CD4-positive, alpha-beta T cell (primary cell): ENCODE results near the gene WDR13. TPM values are rescaled to one million over a fixed set of nuclear protein-coding genes. Genes with fewer than 3 reads are reported as not detected.

Experiments
- ATAC-seq: fragments of 200-7000 bp; cut with Tn5 transposase; one replicate; pipeline ENCODE4 v1.10.0; 2022; ENCODE audit warnings: mild to moderate bottlenecking; ENCODE audit not compliant: poor library complexity
- CTCF ChIA-PET: fragments of 350-600 bp; sonication (Branson Sonifier 250); formaldehyde crosslinking; loops from one replicate; lab custom pipeline; 2021; ENCODE audit warnings: antibody characterized with exemption, inconsistent platforms; lab: Charles Lee
- POLR2A ChIA-PET: fragments of 350-600 bp; sonication (Branson Sonifier 250); formaldehyde crosslinking; loops from one replicate; lab custom pipeline; 2021; ENCODE audit warnings: antibody characterized with exemption, inconsistent platforms; lab: Charles Lee
- DNase-seq, 14 experiments: peaks; one replicate each; pipeline ENCODE4 v3.0.0-alpha.2; 2013 to 2020; ENCODE audit warnings: mixed read lengths in 2 of 14
- H3K27ac ChIP-seq, 2 donors: one replicate each; pipeline versions ENCODE4 v1.5.1 to v1.7.0; 2013; ENCODE audit warnings: low read length in 2 of 2, low read depth in 1 of 2, mild to moderate bottlenecking in 1 of 2
- H3K27me3 ChIP-seq, 2 experiments: 1 replicate in 1 of 2; 2 replicates in 1 of 2; pipeline versions ENCODE4 v1.6.1 to v1.7.0; 2013; ENCODE audit warnings: low read length in 2 of 2, control low read depth in 1 of 2, mild to moderate bottlenecking in 1 of 2, moderate library complexity in 1 of 2; ENCODE audit not compliant: insufficient read depth in 2 of 2, control insufficient read depth in 1 of 2
- H3K36me3 ChIP-seq: one replicate; pipeline ENCODE4 v1.6.1; 2013; ENCODE audit warnings: low read length, control low read depth; ENCODE audit not compliant: insufficient read depth
- H3K4me1 ChIP-seq: one replicate; pipeline ENCODE4 v1.6.1; 2013; ENCODE audit warnings: low read length, control low read depth; ENCODE audit not compliant: insufficient read depth
- H3K4me3 ChIP-seq: one replicate; pipeline ENCODE4 v1.5.1; 2013; ENCODE audit warnings: mild to moderate bottlenecking, low read length, moderate library complexity
- H3K9me3 ChIP-seq, 2 experiments: 1 replicate in 1 of 2; 2 replicates in 1 of 2; pipeline versions ENCODE4 v1.6.1 to v1.7.0; 2013; ENCODE audit warnings: low read length in 2 of 2, mild to moderate bottlenecking in 2 of 2, control low read depth in 1 of 2, moderate library complexity in 1 of 2; ENCODE audit not compliant: control insufficient read depth in 1 of 2, insufficient read depth in 1 of 2
- H3K27ac Mint-ChIP-seq: one replicate; pipeline ENCODE4 v1.8.0; 2020; ENCODE audit warnings: mixed read lengths
- H3K27me3 Mint-ChIP-seq: one replicate; pipeline ENCODE4 v1.8.0; 2021; ENCODE audit warnings: mixed read lengths
- H3K36me3 Mint-ChIP-seq: one replicate; pipeline ENCODE4 v1.8.0; 2021; ENCODE audit warnings: low read depth, mixed read lengths
- H3K4me1 Mint-ChIP-seq: one replicate; pipeline ENCODE4 v1.8.0; 2021; ENCODE audit warnings: low read depth, mixed read lengths
- H3K4me3 Mint-ChIP-seq: one replicate; pipeline ENCODE4 v1.8.0; 2020; ENCODE audit warnings: mild to moderate bottlenecking, mixed read lengths
- H3K9me3 Mint-ChIP-seq: one replicate; pipeline ENCODE4 v1.8.0; 2020; ENCODE audit warnings: mixed read lengths
- intact Hi-C, 2 experiments: fragments of 100-400 bp; cut with DNase I in 1 of 2; cut with micrococcal nuclease in 1 of 2; formaldehyde crosslinking; loops; one replicate each; pipeline versions ENCODE4 v1.15.1 to v1.9.0; 2023 to 2025; cut with DNase I, micrococcal nuclease
- total RNA-seq, 174 experiments: library from RNA in 2 of 174; stranded (reverse) in 2 of 174; gene quantifications; one replicate each; pipeline ENCODE4 v1.2.3 and lab custom pipeline; 2021 to 2026
- TF ChIP-seq, protein P1 (sequence below): fragments of 200-600 bp; IDR thresholded peaks from one replicate; pipeline ENCODE4 v1.8.0; 2022; ENCODE audit warnings: antibody characterized with exemption, mild to moderate bottlenecking

Gene WDR13
- total RNA-seq, 2 experiments from 2014 or later = 37.9 to 43.4 TPM

DNA sequence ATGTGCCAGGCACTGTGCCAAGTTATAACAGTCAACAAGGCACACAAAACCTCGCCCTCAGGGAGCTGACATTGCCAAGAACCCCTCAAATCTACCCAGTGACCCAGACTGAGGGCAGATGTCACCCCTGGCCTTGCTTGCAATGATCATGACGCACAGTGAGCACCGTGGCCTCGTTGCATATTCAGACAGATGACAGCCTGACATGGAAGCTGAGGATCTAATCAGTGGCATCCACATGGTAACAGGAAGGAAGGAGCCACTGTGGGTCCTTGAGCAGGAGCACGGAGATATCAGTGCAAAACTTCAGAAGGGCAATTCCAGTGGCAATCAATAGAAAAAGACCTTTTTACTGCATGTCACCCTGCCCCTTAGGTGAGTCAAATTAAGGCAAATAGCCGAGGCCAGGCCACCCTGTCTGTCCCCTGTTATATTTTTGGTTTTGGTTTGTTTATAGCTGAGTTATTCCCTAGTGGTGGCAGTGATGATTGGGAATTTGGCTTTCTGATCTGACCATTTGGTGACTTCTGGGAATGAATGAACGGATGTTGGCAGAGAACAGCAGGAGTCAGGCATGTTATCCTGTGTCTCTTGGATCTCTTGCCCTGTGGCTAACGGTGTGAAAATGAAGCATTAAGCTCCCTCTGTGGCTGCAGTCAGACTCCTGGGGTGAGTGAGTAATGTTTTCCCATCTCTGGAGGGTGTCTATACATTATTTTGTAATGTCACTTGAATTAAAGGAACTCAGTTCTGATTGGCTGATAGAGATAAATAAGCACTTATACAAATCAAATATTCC, 20.4 kb downstream of the WDR13 start:
- TF ChIP-seq, protein P1, sequence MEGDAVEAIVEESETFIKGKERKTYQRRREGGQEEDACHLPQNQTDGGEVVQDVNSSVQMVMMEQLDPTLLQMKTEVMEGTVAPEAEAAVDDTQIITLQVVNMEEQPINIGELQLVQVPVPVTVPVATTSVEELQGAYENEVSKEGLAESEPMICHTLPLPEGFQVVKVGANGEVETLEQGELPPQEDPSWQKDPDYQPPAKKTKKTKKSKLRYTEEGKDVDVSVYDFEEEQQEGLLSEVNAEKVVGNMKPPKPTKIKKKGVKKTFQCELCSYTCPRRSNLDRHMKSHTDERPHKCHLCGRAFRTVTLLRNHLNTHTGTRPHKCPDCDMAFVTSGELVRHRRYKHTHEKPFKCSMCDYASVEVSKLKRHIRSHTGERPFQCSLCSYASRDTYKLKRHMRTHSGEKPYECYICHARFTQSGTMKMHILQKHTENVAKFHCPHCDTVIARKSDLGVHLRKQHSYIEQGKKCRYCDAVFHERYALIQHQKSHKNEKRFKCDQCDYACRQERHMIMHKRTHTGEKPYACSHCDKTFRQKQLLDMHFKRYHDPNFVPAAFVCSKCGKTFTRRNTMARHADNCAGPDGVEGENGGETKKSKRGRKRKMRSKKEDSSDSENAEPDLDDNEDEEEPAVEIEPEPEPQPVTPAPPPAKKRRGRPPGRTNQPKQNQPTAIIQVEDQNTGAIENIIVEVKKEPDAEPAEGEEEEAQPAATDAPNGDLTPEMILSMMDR = no peak
- ATAC-seq (no peak), DNase-seq (no peak)
- H3K36me3 Mint-ChIP-seq = no peaks in the 10 kb centered on the region
- CTCF ChIA-PET = no interaction called here
- Histone ChIP-seq H3K9me3 (no peaks in the 10 kb centered on the region), H3K4me3 (no peak overlapping the region), H3K36me3 (no peaks in the 10 kb centered on the region), H3K27ac (no peak overlapping the region), H3K27me3 (no peaks in the 10 kb centered on the region), H3K4me1 (no peaks in the 10 kb centered on the region)
- POLR2A ChIA-PET = no interaction called here
- no peaks in the 10 kb centered on the region for H3K9me3 Mint-ChIP-seq
- intact Hi-C loops = no loop called here
- H3K27ac Mint-ChIP-seq = no peak overlapping the region
- no peak overlapping the region for H3K4me3 Mint-ChIP-seq
- H3K4me1 Mint-ChIP-seq = no peaks in the 10 kb centered on the region
- no peaks in the 10 kb centered on the region for H3K27me3 Mint-ChIP-seq

DNA sequence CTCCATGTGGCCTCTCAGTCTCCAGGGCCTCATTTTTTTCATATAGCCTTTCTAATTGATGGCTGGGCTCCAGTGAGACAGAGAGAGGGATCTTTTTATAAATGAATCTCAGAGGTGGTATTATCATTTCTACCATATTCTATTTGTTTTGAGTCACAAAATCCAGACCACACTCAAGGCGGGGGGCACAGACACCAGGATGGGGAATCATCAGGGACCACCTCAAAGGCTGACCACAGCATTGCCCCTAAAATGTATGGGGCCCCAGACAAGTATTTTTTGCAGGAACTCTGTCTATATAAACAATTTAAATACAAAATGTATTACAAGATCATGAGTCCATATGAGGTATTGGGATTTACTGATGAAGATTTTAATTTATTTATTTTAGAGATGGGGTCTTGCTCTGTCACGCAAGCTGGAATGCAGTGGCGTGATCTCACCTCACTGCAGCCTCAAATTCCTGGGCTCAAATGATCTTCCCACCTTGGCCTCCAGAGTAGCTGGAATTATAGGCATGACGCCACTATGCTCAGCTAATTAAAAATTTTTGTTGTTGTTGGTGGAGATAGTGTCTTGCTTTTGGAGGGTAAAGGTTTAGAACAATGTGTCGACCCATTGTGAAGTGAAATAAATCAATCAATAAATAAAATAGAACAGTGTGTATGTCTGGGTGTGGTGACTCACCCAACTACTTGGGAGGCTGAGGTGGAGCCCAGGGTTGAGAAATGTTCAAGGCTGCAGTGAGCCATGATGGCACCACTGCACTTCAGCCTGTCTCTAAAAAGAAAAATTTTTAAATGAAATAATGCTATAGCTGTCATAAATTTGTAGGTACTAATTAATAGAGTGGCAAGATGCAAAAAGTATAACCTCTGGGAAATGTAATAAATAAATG, 29.4 kb downstream of the WDR13 start:
- ATAC-seq = no peak
- H3K27ac ChIP-seq = no peak overlapping the region
- Mint-ChIP-seq H3K9me3 (no peaks in the 10 kb centered on the region), H3K4me3 (no peak overlapping the region), H3K36me3 (no peaks in the 10 kb centered on the region), H3K4me1 (peaks cover 5% of the 10 kb centered on the region), H3K27me3 (no peaks in the 10 kb centered on the region), H3K27ac (no peak overlapping the region)
- no peaks in the 10 kb centered on the region for H3K27me3 ChIP-seq
- no peak overlapping the region for H3K4me3 ChIP-seq
- H3K4me1 ChIP-seq = peaks cover 4% of the 10 kb centered on the region
- H3K9me3 ChIP-seq = no peaks in the 10 kb centered on the region
- TF ChIP-seq, protein P1 = no peak
- H3K36me3 ChIP-seq = no peaks in the 10 kb centered on the region
- DNase-seq = no peak
- CTCF ChIA-PET = no interaction called here
- intact Hi-C loops = no loop called here
- POLR2A ChIA-PET = interaction anchor here (0.6 kb wide), 1 partner anchor 48 kb away, joined by 5 read pairs; no protein-coding TSS in a partner anchor

DNA sequence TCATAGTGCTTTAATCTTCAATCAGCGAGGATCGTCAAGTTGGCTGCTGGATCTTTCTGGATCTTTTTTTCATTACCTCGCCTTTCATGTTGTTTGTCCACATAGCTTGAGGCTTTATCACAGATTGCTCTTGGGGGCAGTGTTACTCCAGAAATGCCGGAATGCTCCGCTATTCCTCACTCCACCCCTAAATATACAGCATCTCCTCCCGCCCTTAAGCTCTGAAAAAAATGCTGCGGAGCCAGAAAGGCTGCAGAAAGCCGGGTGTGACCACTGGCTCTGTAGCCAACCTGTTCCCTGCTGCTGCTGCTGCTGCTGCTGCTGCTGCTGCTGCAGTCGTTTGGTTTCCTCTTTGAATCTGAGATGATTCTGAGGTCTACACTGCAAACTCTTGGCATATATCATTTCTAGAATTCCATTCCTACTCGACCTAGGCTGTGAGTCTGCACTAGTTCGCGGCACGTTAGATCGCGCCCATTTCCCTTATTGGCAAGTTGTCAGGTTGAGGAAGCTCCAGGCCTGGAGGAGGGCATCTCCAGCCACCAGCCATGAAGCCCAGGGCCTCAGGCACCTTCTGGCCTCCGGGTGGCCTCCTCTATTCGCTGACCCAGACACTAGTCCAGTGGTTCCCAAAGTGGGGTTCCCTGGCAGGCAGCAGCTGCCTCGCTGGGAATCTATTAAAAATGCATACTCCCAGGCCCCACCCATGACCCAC, 34.2 kb downstream of the WDR13 start:
- Mint-ChIP-seq H3K27me3 (no peaks in the 10 kb centered on the region), H3K27ac (peak overlapping the region; percentile 12), H3K9me3 (no peaks in the 10 kb centered on the region), H3K4me3 (no peak overlapping the region), H3K36me3 (no peaks in the 10 kb centered on the region), H3K4me1 (peaks cover 11% of the 10 kb centered on the region)
- ChIA-PET CTCF (interaction anchor here (0.6 to 1.3 kb wide), 2 partner anchors 17 to 167 kb away, joined by 3 to 6 read pairs; no protein-coding TSS in a partner anchor), POLR2A (interaction anchor here (0.6 to 1.6 kb wide), 9 partner anchors 33 to 326 kb away, joined by 3 to 7 read pairs (median 3); partner anchors contain the start of genes HDAC6, OTUD5, RBM3 and SUV39H1)
- peaks cover 13% of the 10 kb centered on the region for H3K4me1 ChIP-seq
- intact Hi-C loops = loop anchor here in 1 of 2 experiments (10.0 kb wide), 1 partner anchor 1693 kb away; no protein-coding TSS in a partner anchor
- peak overlapping the region; percentile 5 for H3K4me3 ChIP-seq
- H3K27ac ChIP-seq = peak overlapping the region in 1 of 2 donors; percentile 7
- H3K27me3 ChIP-seq = no peaks in the 10 kb centered on the region
- TF ChIP-seq, protein P1 = no peak
- DNase-seq (peak; percentile 19 to 85 (median 54)), ATAC-seq (peak; percentile 61)
- no peaks in the 10 kb centered on the region for H3K36me3 ChIP-seq
- no peaks in the 10 kb centered on the region for H3K9me3 ChIP-seq
